CD4-positive, alpha-beta T cell treated with Interferon gamma for 1 hour (primary cell): ENCODE data around the gene PRND.
A peak's percentile ranks its signal among the peaks of the same experiment; 100 is the strongest.
"Not testable (repeated sequence)": the region's sequence is repeated elsewhere in the genome, so short reads cannot be mapped to it uniquely, and the experiment has no call there.

Experiments
- DNase-seq: peaks from one replicate; pipeline ENCODE4 v3.0.0-alpha.2; 2020

PRND gene

DNA sequence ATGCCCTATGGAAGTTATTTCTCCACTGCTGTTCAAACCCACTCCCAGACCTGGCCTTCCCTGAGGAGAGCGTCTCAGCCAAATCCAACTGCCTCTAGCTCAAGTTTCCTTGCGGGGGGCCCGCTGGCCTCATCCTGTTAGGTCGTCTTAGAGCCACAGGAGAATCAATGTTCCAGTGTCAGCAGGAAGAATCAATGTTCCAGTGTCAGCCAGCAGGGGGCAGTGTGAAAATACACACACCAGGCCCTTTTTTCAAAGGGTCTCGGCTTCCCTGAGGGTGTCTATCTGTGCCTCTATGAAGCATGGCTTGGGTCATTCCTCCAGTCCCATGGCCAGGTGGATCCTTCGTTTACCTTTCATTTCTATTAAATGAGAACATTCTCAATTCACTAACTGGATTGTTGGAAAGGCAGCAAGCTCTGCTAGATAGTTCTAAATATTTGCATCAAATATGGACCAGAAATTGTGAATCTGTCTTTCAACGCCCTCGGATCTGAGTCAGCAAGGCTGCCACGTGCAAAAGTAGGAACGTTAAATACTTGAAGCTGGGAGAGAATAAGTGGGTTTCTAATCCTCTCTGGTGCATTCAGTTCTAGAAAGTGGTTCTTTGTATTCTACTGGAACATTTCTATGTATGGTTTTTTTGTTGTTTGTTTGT is 19.2 kb downstream of the PRND start:
- DNase-seq = peak; percentile 41

DNA sequence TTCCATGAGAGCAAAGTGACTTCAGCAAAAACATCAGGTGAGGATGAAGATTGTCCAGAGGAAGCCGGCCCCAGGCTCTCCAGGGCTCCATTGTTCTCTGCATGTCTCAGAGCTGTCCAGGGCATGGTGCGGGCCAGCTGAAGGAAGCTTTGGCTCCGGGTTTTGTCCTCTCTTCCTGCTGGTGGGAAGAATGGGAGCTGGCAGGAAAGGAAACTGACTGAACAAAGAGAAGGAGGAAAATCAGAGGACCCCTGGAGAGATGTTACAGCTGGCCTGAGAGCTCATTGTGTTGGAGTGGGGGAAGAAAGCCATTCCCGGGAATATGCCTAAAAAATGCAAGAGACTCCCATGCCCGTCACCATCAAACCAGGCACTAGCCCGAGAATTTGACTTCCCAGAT is 27.1 kb downstream of the PRND start:
- DNase-seq = no peak

DNA sequence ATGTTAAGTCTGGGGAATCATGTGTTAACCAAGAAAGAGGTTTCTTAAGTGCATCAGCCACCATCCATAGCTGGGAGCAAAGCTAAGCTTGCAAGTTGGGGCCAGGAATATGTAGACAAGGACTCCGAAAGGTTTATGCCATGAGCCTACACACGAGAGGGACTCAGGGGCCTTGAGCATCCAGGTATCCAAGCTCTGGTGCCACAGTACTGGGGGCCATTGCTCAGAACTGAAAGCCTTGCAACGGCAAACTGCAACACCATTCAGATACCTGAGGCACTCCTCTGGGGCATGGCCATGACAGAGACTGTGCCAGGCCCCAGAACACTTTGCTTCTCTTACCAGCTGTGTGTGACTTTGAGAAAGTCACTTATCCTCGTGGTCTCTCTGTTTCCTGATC is 27.6 kb downstream of the PRND start:
- no peak for DNase-seq

DNA sequence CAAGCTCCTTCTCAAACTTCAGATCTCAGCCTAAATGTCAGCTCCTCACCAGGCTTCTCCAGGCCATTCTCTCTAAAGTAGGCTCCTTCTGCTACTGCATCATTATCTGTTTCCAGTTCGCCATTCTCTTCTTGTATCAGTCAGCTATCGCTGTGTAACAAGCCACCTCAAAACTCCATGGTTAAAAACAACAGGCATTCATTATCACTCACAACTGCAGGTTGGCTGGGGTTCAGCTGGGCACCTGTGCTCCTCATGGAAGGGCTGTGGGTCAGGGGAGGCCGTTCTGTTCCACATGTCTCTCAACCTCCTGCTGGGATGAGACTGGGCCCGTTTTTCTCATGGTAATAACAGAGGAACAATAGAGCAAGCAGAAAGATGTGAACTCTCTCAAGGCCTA is 28.7 kb downstream of the PRND start:
- DNase-seq = no peak

DNA sequence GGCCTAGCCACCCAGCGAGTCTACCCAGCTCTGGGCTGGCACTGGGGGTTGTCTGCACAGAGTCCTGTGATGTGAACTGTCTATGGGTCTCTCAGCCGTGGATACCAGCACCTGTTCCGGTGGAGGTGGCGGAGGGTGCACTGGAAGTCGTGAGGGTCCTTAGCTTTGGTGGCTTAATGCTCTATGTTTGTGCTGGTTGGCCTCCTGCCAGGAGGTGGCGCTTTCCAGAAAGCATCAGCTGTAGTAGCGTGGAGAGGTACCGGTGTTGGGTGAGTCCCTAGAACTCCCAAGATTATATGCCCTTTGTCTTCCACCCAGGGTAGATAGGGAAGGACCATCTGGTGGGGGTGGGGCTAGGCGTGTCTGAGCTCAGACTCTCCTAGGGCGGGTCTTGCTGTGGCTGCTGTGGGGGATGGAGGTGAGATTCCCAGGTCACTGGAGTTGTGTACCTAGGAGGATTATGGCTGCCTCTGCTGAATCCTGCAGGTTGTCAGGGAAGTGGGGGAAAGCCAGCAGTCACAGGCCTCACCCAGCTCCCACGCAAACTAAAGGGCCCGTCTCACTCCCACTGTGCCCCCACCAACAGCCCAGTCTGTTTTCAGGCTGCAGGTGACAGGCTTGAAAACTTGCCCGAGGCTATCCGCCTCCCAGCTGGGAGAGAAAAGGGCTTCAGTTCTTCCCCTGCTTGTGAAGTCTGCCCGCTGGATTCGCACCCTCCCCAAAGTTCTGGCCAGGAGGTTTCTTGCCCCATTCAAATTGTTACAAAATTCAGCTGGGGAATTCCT is 37.6 kb downstream of the PRND start:
- peak; percentile 34 for DNase-seq

DNA sequence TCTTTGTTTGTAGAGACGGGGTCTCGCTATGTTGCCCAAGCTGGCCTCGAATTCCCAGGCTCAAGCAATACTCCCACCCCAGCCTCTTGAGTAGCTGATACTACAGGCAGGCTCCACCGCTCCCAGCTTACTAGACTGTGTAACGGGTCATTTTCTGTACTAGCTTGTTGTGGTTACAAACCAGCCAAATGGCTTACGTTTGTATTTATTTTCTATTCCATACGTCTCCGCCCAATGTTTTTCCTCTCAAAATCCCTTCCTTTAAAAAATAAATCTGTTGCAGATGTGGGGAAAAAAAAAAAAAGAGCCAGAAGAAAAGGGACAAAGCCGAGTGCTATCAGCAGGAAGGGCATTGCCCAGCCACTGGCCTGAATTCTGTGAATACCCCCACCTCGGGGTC is 41.6 kb downstream of the PRND start:
- DNase-seq = no peak

DNA sequence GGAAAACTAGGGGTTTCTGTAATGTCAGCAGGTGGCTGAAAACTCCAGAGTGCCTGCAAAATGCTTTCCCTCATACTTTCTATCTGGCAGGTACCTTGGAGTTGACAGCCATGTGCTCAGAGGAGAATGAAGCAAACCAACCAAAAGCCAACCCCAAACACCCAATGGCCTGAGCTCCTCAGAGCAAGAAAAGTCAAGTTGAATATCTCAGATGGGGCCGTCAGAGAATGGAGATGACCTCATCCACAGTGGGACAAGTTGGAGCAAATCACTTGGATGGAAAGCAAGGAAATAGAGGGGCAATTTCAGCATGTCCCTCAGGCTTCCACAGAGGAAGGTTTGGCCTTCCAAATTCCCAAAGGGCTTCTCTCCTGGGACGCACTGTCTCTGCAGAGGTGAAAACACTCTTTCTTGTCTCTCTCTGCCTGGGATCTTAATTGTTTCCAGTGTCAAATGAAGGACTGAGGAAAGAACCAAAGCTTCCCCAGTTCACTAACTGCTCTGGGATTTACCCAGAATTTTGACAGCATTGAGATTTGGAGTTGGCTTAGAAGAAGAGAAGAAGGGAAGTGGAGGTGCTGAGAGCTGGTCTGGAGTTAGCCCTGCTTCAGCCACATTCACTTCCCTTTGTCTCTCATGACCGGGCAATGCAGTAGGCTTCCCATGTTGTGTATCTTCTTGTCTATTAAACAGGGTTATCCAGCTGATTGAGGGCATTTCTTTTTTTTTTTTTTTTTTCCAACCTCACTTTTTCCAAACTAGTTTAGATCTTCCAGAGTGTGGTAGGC is 42.2 kb downstream of the PRND start:
- no peak for DNase-seq

DNA sequence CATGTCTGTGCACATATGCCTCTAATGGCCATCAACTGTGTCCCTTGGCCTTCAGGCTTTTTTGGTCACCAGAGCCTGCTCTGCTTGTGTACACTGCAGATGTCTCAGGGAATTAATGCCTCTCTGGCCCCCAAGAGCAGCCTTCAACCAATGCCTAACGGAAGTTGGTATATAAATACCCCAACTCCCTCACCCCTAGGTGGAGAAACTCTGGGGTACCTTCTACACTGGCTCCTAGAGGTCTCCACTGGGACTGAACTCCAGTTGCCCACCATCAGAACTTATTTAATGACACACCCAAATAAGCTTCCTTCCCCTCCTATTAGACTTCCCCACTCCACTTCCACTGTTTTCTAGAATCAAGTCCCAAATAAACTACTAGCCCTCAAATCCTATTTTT is 43.1 kb downstream of the PRND start:
- DNase-seq = no peak

DNA sequence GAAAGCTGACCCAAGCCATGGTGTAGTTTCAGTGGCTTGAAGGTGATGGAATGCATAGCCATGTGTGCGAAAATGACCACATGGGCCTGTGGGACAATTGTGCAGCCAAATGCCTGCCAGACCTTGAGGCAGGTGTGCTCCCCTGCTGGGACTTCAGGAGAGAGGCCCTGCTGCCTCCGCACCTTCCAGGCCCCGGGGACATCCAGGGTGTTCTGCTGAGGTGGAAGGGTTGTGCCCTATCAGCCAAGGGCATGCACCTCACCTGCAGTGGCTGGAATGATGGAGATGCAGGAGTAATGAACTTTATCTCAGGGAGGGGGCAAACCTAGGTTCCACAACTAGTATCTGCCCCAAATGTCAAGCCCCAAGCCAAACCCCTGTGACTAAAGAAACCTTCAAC is 44.0 kb downstream of the PRND start:
- DNase-seq = no peak

DNA sequence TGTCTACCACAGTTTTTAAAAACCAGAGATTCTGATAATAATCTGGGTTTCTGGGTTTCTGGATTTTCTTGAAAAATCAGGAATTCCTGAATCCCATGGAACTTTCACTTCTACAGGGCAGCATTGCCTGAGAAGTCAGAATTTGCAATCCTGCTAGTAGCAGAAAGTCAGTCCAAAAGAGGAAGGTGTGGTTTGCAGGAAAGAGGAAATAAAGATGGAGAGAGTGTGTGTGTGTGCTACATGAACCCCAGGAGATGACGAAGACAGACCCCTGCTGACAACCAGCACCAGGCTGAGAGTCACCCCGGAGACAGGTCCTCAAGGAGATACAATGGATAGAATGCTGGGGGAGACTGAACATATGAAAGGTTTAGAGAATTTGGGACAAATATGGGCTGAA is 44.9 kb downstream of the PRND start:
- peak; percentile 68 for DNase-seq

DNA sequence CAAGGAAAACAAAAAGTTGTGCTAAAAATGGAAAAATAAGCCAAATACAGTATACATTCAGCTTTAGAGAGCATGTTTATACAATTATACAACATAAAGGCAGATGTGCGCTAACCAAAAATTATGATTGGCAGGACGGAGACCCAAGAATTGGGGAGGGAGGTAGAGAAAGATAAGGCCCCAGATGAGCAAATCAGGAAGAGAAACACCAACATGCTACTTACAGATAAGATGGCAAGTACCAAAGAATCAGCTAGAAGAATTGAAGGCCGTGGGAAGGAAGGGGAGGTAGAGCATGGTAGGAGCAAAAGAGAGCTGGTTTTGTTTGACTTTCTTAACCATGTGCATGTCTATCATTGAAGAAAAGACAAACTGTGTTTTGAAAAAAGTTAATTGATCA is 45.4 kb downstream of the PRND start:
- no peak for DNase-seq

DNA sequence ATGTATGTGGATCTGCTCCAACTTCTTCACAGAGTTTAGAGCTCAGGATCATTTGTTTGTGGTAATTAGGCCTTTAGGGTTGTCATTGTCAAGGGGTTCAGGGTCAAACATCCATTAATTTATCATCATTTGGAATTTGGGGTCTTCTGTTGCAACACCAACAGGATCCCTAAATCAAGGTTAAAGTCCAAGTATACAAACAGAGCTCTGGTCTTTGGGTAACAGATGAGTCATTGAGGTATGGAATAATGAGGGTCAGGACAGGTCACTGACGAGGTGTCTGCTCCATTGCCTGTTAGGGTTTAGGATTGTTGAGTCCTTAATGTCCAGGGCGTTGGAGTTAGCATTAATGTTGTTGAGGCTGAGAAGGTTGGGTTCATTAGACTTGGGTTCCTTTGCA is 47.6 kb downstream of the PRND start:
- DNase-seq = no peak

DNA sequence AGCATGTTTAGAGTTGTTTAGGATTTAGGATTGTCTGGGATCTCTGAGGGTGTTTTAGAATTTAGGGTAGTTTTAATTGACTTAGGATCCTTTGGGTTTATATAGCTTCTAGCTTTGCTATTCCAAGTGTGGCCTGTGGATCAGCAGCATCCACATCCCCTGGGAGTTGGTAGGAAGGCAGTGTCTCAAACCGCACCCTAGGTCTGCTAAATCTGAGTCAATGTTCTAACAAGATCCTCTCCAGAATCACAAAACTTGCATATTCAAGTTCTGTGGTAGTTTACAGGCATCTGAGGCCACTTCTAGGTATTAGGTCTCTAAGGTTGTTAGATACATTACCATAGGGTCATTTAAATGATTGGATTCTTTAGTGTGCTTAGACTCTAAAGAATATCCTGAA is 48.3 kb downstream of the PRND start:
- DNase-seq = no peak

DNA sequence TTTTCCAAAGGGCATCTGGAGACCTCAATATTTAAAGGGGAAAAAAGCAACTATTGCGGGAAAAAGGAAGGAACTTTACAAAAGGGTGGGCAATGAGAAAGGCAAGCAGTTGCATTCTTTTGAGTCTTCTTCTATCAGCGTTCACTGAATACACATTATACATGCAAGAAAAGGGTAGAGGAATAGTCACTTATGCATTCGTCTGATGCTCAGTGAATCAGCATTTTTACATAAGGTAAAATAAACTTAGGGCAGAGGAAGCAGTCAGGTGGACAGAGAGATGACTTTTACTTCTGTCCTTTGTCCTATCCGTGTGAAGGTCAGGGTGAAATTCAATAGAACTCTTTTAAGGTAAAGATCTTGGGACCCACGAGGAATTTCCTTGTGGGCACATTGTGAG is 49.3 kb downstream of the PRND start:
- DNase-seq = no peak

DNA sequence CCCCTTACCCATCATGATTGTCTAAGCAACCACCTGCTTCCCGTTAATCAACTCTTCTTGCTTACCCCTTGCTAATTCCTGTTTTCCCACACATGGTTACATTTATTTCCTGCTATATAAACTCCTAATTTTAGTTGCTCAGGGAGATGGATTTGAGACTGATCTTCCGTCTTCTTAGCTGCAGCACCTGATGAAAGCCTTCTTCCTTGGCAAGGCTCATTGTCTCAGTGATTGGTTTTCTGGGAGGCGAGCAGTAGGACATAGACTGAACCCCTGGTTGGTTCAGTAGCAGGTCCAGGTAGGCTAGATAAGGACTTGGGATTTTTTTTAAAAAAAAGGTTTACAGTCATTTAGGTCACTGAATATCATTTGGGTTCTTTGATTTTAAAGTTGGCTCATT is 50.4 kb downstream of the PRND start:
- no peak for DNase-seq

DNA sequence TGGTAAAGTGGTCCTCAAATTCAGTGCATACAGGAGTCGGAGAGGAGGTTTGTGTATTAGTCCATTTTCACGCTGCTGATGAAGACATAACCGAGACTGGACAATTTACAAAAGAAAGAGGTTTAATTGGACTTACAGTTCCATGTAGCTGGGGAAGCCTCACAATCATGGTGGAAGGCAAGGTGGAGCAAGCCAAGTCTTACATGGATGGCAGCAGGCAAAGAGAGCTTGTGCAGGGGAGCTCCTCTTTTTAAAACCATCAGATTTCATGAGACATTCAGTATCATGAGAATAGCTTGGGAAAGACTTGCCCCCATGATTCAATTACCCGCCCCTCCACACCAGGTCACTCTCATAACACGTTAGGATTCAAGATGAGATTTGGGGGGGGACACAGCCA is 51.3 kb downstream of the PRND start:
- not testable (repeated sequence) for DNase-seq

DNA sequence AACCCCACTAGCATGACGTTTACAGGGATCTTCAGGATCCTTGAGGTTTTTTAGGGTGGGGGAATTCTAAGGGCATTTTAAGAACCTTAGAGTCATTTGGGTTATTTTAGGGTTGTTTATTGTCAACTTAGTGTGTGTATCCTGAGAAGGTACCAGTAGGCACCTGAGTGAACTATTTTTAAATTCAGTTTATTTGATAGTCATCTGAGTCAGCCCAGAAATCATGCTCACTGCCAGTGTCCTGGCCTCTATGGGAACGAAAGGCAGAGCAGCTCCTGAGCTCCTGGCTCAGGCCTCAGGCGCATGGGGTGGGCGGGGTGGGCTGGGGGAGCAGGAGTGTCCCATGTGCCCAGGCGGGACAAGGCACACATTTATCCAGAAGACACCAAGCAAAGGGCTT is 52.0 kb downstream of the PRND start:
- no peak for DNase-seq

DNA sequence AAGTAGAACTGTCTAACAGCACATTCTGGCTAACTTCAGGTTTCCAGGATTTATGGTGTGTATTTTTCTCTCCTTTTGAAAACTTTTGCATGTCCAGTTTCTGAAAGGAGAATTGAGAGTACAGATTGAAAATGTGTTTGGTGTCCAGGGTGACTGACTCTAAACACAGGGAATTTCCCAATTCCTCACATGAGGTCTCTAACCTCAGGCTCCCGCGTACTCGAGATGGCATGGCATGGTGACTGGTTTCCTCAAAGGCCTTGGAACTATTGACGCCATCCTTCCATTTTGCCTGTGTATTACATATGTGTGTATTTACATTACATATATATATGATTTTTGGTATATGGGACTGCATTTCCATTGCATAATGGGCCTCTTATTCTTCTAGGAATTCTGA is 52.5 kb downstream of the PRND start:
- peak; percentile 17 for DNase-seq

DNA sequence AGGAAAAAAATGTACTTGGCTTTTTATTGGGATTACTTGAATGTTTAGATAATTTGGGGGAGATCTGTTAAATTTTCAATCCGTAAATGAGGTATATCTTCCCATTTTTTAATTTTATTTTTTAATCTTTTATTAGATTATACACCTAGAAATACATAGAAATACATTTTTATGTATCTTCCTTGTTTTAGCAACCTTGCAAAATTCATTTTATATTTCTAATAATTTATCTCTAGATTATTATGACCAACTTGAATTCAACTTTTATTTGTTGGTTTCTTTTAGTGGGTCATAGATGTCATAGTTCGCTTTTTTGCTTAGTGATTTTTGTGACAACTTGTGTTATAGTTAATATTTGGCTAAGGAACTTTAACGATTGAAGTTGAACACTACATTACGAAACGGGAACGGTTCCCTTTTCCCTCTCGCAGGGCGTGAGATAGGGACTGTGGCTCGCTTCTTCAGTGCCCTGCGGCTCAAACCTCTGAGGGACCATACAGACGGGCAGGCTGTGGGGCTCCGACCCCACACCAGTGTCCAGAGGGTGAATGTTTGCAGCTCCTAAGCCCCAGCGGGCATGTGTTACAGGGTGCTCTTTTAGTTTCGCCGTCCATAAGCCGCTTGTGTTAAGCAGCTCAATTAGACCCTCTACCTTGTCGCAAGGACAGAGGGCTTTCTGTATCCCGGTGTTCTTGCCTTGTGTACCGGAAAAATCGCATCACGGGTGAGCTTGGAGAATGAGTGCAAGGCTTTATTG is 53.8 kb downstream of the PRND start:
- DNase-seq = no peak

DNA sequence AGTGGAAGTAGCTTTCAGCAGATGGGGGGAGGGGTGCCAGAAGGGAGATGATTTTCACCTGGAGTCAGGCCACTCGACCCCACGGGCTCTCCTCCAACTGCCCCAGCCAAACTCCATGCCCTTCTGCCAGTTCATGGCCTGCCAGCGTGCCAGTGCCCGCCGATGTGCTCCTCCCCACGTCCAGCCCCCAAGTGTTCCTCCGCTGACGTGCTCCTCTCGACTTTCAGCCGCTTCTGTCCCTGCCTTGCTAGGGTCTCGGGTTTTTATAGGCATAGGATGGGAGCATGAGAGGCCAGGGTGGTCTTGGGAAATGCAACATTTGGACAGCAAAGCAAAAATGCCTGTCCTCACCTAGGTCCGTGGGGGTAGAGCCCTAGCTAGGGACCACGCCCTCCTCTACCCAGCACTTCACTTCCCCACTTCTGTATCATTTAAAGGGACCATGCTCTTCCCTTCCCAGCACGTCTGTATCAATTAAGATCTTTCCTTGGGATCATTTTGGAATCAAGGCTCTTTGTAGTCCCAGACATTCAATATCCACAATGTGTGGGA is 54.4 kb downstream of the PRND start:
- no peak for DNase-seq
